Smooth muscle cell (in vitro differentiated cells): ENCODE results near the gene ZNF304. TPM values are rescaled to one million over a fixed set of nuclear protein-coding genes. Genes with fewer than 3 reads are reported as not detected.
A peak's percentile ranks its signal among the peaks of the same experiment; 100 is the strongest.

Source experiments
- DNase-seq: peaks from one replicate; lab custom pipeline; 2025; ENCODE audit not compliant: unreplicated experiment; lab: John Stamatoyannopoulos, UW
- H2AFZ ChIP-seq: fragments of 200-600 bp; sonication (generic); 2 replicates; pipeline ENCODE4 v1.6.0; 2016; ENCODE audit warnings: antibody characterized with exemption, low read depth, mild to moderate bottlenecking
- H3F3A ChIP-seq: fragments of 200-600 bp; sonication (generic); 2 replicates; pipeline ENCODE4 v1.6.0; 2017; ENCODE audit warnings: antibody characterized with exemption, low read depth
- H3K27ac ChIP-seq: fragments of 200-600 bp; sonication (generic); 2 replicates; pipeline ENCODE4 v1.5.1; 2016; ENCODE audit warnings: low read depth, mild to moderate bottlenecking
- H3K27me3 ChIP-seq: fragments of 200-600 bp; sonication (generic); 2 replicates; pipeline ENCODE4 v1.6.1; 2016; ENCODE audit warnings: low read depth, mild to moderate bottlenecking
- H3K36me3 ChIP-seq: fragments of 200-600 bp; sonication (generic); 2 replicates; pipeline ENCODE4 v1.5.1; 2016; ENCODE audit warnings: low read depth
- H3K4me1 ChIP-seq: fragments of 200-600 bp; sonication (generic); 2 replicates; pipeline ENCODE4 v1.5.1; 2016; ENCODE audit warnings: low read depth
- H3K4me2 ChIP-seq: fragments of 200-600 bp; sonication (generic); 2 replicates; pipeline ENCODE4 v1.6.0; 2016; ENCODE audit warnings: mild to moderate bottlenecking
- H3K4me3 ChIP-seq: fragments of 200-600 bp; sonication (generic); 2 replicates; pipeline ENCODE4 v1.5.1; 2016; ENCODE audit warnings: mild to moderate bottlenecking
- H3K79me2 ChIP-seq: fragments of 200-600 bp; sonication (generic); 2 replicates; pipeline ENCODE4 v1.6.0; 2016; ENCODE audit warnings: low read depth, mild to moderate bottlenecking
- H3K9ac ChIP-seq: fragments of 200-600 bp; sonication (generic); 2 replicates; pipeline ENCODE4 v1.6.0; 2016; ENCODE audit warnings: low read depth
- H3K9me3 ChIP-seq: fragments of 200-600 bp; sonication (generic); replicated peaks from 2 replicates; pipeline ENCODE4 v1.5.1; 2016; ENCODE audit warnings: low read depth
- H4K20me1 ChIP-seq: fragments of 200-600 bp; sonication (generic); 2 replicates; pipeline ENCODE4 v1.6.0; 2016; ENCODE audit warnings: low read depth
- CTCF ChIP-seq: fragments of 200-600 bp; sonication (generic); IDR thresholded peaks from 2 replicates; pipeline ENCODE4 v1.5.1; 2017; ENCODE audit warnings: borderline replicate concordance, mild to moderate bottlenecking, antibody characterized with exemption; ENCODE audit not compliant: insufficient read depth, poor library complexity, severe bottlenecking
- WGBS: methylation state at CpG from one replicate; pipeline ENCODE4 v1.1.7; 2016; ENCODE audit warnings: low lambda C conversion rate; 5-methylcytosine and 5-hydroxymethylcytosine counted together
- polyA plus RNA-seq: library from polyadenylated mRNA; unstranded; fragments of >200 nt; fragmentation: Nextera tagmentation; extraction: Ambion mirVana; gene quantifications from 2 replicates; pipeline ENCODE4 v1.2.1, GENCODE V29; 2016
- total RNA-seq: library from RNA; depleted of rRNA; stranded (reverse); fragments of >200 nt; gene quantifications from 2 replicates; pipeline ENCODE4 v1.2.3, GENCODE V29; 2014

ZNF304 gene
- total and polyA plus RNA-seq, 2 experiments from 2014 or later, result 3.9 to 6.8 TPM

- Histone ChIP-seq H3K9me3 (no peaks in the 10 kb centered on the region), H2AFZ (peak overlapping the region; percentile 92), H3K27ac (peak overlapping the region; percentile 93), H3K9ac (peak overlapping the region; percentile 97), H4K20me1 (peaks cover 27% of the 10 kb centered on the region), H3K36me3 (no peaks in the 10 kb centered on the region), H3K4me3 (peak overlapping the region; percentile 79), H3K4me2 (peak overlapping the region; percentile 83), H3F3A (no peaks in the 10 kb centered on the region), H3K4me1 (peaks cover 12% of the 10 kb centered on the region), H3K79me2 (peaks cover 43% of the 10 kb centered on the region), H3K27me3 (no peaks in the 10 kb centered on the region)
- WGBS, result 58% methylated on average over 11 of the region's 11 CpGs
- no peak for DNase-seq
- no peak for TF ChIP-seq CTCF
Observed at GRCh38 chr19:57389194-57389729, 38.2 kb downstream of the ZNF304 start.

GRCh38 chr19:57389730-57390598 lies 38.9 kb downstream of the ZNF304 start, which contains the start of gene ZNF548:
TSS of gene ZNF548 (plus strand) at chr19:57389854. CDS start at chr19:57390100, 246 bp downstream.
- Histone ChIP-seq H3K4me3 (peak within 1 kb of the TSS; percentile 79), H3F3A (no peaks in the 10 kb centered on the region), H3K27ac (peak within 1 kb of the TSS; percentile 93), H2AFZ (peak within 1 kb of the TSS; percentile 92), H3K9ac (peak within 1 kb of the TSS; percentile 97), H3K36me3 (no peaks in the 10 kb centered on the region), H3K4me2 (peak within 1 kb of the TSS; percentile 99), H4K20me1 (peaks cover 27% of the 10 kb centered on the region), H3K27me3 (no peaks in the 10 kb centered on the region), H3K79me2 (peaks cover 47% of the 10 kb centered on the region), H3K9me3 (no peaks in the 10 kb centered on the region), H3K4me1 (peaks cover 12% of the 10 kb centered on the region)
- DNase-seq, result peak; percentile 92
- no peak for TF ChIP-seq CTCF
- WGBS, result 1% methylated on average over 50 of the region's 50 CpGs

GRCh38 chr19:57395710-57396109 lies 44.6 kb downstream of the ZNF304 start:
- Histone ChIP-seq H4K20me1 (peaks cover 26% of the 10 kb centered on the region), H3K27ac (no peak overlapping the region), H3K36me3 (peaks cover 20% of the 10 kb centered on the region), H3F3A (no peaks in the 10 kb centered on the region), H3K79me2 (peaks cover 36% of the 10 kb centered on the region), H3K27me3 (no peaks in the 10 kb centered on the region), H3K4me1 (peaks cover 8% of the 10 kb centered on the region), H3K4me2 (no peak overlapping the region), H2AFZ (no peak overlapping the region), H3K4me3 (no peak overlapping the region), H3K9ac (no peak overlapping the region), H3K9me3 (no peaks in the 10 kb centered on the region)
- no peak for DNase-seq
- no peak for TF ChIP-seq CTCF
- 97% methylated on average over 5 of the region's 5 CpGs for WGBS
